ENCODE measurements around the gene FAM177A1.
"Not testable (repeated sequence)": the region's sequence is repeated elsewhere in the genome, so short reads cannot be mapped to it uniquely, and the experiment has no call there.

DNA sequence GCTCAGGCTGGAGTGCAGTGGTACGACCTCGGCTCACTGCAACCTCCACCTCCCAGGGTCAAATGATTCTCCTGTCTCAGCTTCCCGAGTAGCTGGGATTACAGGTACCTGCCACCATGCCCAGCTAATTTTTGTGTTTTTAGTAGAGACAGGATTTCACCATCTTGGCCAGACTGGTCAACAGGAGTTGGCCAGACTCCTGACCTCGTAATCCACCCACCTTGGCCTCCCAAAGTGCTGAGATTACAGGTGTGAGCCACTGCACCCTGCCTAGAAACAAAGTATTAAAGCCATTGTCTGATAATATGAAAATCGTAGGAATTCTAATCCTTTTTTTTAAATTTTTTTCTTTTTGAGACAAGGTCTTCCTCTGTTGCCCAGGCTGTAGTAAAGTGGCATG, 19.7 kb downstream of the FAM177A1 start:
- TF ChIP-seq PHF8 (CRISPR knock-in tag; IDR thresholded peaks at IDR 0.05); THYN1 (CRISPR knock-in tag; IDR thresholded peaks at IDR 0.05; ENCODE audit: borderline replicate concordance, low read depth); BRCA1 (CRISPR knock-in tag; IDR thresholded peaks at IDR 0.05); POLR2A (IDR thresholded peaks at IDR 0.05; ENCODE audit: insufficient read depth in 1 of 2, low read depth in 2 of 2, low read length in 2 of 2): not testable (repeated sequence)
- TF ChIP-seq, protein P1, sequence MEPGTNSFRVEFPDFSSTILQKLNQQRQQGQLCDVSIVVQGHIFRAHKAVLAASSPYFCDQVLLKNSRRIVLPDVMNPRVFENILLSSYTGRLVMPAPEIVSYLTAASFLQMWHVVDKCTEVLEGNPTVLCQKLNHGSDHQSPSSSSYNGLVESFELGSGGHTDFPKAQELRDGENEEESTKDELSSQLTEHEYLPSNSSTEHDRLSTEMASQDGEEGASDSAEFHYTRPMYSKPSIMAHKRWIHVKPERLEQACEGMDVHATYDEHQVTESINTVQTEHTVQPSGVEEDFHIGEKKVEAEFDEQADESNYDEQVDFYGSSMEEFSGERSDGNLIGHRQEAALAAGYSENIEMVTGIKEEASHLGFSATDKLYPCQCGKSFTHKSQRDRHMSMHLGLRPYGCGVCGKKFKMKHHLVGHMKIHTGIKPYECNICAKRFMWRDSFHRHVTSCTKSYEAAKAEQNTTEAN (CRISPR knock-in tag; conservative IDR thresholded peaks at IDR 0.05) = not testable (repeated sequence)
